Testis (tissue), 2 donors: ENCODE results near the gene TADA2A.

Experiments
- POLR2A ChIP-seq: fragments of 450-650 bp; IDR thresholded peaks from one replicate; pipeline ENCODE4 v1.6.1; 2017; ENCODE audit warnings: antibody characterized with exemption, mild to moderate bottlenecking, moderate library complexity
- TF ChIP-seq, protein P1 (sequence below), 3 experiments: fragments of 450-650 bp in 2 of 3; fragments of 200-600 bp in 1 of 3; sonication (generic) in 1 of 3; IDR thresholded peaks; one replicate each; pipeline ENCODE4 v1.5.1; 2016 to 2019; ENCODE audit warnings: antibody characterized with exemption in 3 of 3, mild to moderate bottlenecking in 2 of 3, moderate library complexity in 1 of 3

DNA sequence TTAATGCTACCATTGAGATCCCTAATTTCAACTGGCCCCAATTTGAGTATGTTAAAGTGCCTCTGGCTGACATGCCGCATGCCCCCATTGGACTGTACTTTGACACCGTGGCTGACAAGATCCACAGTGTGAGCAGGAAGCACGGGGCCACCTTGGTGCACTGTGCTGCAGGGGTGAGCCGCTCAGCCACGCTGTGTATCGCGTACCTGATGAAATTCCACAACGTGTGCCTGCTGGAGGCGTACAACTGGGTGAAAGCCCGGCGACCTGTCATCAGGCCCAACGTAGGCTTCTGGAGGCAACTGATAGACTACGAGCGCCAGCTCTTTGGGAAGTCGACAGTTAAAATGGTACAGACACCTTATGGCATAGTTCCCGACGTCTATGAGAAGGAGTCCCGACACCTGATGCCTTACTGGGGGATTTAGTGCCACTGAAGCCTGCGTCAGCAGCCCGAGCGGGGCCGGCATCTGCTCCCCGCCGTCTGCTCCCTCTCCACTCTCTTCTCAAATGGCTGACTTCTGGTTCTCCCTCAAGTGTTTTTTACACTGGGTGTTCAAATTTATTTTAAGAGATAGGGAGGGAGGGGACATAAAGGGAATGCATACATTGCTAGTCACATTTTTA lies 105.9 kb downstream of the TADA2A start:
- TF ChIP-seq, protein P1, sequence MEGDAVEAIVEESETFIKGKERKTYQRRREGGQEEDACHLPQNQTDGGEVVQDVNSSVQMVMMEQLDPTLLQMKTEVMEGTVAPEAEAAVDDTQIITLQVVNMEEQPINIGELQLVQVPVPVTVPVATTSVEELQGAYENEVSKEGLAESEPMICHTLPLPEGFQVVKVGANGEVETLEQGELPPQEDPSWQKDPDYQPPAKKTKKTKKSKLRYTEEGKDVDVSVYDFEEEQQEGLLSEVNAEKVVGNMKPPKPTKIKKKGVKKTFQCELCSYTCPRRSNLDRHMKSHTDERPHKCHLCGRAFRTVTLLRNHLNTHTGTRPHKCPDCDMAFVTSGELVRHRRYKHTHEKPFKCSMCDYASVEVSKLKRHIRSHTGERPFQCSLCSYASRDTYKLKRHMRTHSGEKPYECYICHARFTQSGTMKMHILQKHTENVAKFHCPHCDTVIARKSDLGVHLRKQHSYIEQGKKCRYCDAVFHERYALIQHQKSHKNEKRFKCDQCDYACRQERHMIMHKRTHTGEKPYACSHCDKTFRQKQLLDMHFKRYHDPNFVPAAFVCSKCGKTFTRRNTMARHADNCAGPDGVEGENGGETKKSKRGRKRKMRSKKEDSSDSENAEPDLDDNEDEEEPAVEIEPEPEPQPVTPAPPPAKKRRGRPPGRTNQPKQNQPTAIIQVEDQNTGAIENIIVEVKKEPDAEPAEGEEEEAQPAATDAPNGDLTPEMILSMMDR (IDR thresholded peaks at IDR 0.05), result no peak
- TF ChIP-seq POLR2A, result no peak
